ENCODE measurements around the gene SEMA5B. TPM values are rescaled to one million over a fixed set of nuclear protein-coding genes. Genes with fewer than 3 reads are reported as not detected.

SEMA5B gene
- total RNA-seq, 3 donors from 2014 or later (not counting 1 experiment from before 2014, with no cell fraction given), result 0.23 TPM; not detected in 2

- Histone ChIP-seq H3K9me3 (ENCODE audit: control insufficient read depth, insufficient read depth, low read length) (no peaks in the 10 kb centered on the region), H3K36me3 (ENCODE audit: control insufficient read depth, insufficient read depth, low read length) (no peaks in the 10 kb centered on the region), H3K27ac (ENCODE audit: low read length) (no peak overlapping the region), H3K4me3 (ENCODE audit: low read length) (no peak overlapping the region), H3K4me1 (ENCODE audit: control insufficient read depth, insufficient read depth, low read length) (no peaks in the 10 kb centered on the region), H3K27me3 (ENCODE audit: control insufficient read depth, insufficient read depth, low read length) (no peaks in the 10 kb centered on the region)
- Mint-ChIP-seq H3K9me3 (no peaks in the 10 kb centered on the region), H3K4me1 (peaks cover 0 to 3% of the 10 kb centered on the region in 2 donors), H3K36me3 (no peaks in the 10 kb centered on the region), H3K27me3 (ENCODE audit: low read depth in 2 of 2) (no peaks in the 10 kb centered on the region), H3K4me3 (no peak overlapping the region), H3K27ac (no peak overlapping the region)
- intact Hi-C loops (cut with micrococcal nuclease), result no loop called here
- ATAC-seq (no peak), DNase-seq (no peak)
- WGBS (ENCODE audit: insufficient coverage), result 52% methylated on average over 4 of the region's 4 CpGs
- TF ChIP-seq CTCF (IDR thresholded peaks at IDR 0.05), result no peak
Measured at GRCh38 chr3:122886946-122887345, 140.6 kb downstream of the SEMA5B start.

- WGBS (ENCODE audit: insufficient coverage), result 94% methylated on average over 3 of the region's 4 CpGs
- no peaks in the 10 kb centered on the region for H3K9me3 Mint-ChIP-seq
Measured at GRCh38 chr3:122886251-122886650, 141.3 kb downstream of the SEMA5B start.

GRCh38 chr3:122882361-122882947, 145.1 kb downstream of the SEMA5B start:
- no CpG with 5 or more reads among the region's 2 CpGs for WGBS (ENCODE audit: insufficient coverage)
- ATAC-seq, result no peak
- no peaks in the 10 kb centered on the region for H3K9me3 Mint-ChIP-seq
- no peak overlapping the region for H3K4me3 Mint-ChIP-seq
- H3K27me3 Mint-ChIP-seq (ENCODE audit: low read depth in 2 of 2), result no peaks in the 10 kb centered on the region
- H3K4me3 ChIP-seq (ENCODE audit: low read length), result no peak overlapping the region
- no peaks in the 10 kb centered on the region for H3K9me3 ChIP-seq (ENCODE audit: control insufficient read depth, insufficient read depth, low read length)
- H3K36me3 Mint-ChIP-seq, result no peaks in the 10 kb centered on the region
- DNase-seq, result no peak
- no peaks in the 10 kb centered on the region for H3K27me3 ChIP-seq (ENCODE audit: control insufficient read depth, insufficient read depth, low read length)
- intact Hi-C loops (cut with micrococcal nuclease), result no loop called here
- TF ChIP-seq CTCF (IDR thresholded peaks at IDR 0.05), result no peak
- no peaks in the 10 kb centered on the region for H3K4me1 ChIP-seq (ENCODE audit: control insufficient read depth, insufficient read depth, low read length)
- H3K4me1 Mint-ChIP-seq, result no peaks in the 10 kb centered on the region
- H3K27ac ChIP-seq (ENCODE audit: low read length), result no peak overlapping the region
- no peak overlapping the region for H3K27ac Mint-ChIP-seq
- H3K36me3 ChIP-seq (ENCODE audit: control insufficient read depth, insufficient read depth, low read length), result peaks cover 7% of the 10 kb centered on the region

More at GRCh38 chr3:122886251-122886650, 141.3 kb downstream of the SEMA5B start:
- peaks cover 2% of the 10 kb centered on the region for H3K36me3 ChIP-seq (ENCODE audit: control insufficient read depth, insufficient read depth, low read length)
- H3K4me1 ChIP-seq (ENCODE audit: control insufficient read depth, insufficient read depth, low read length), result no peaks in the 10 kb centered on the region
- no peaks in the 10 kb centered on the region for H3K9me3 ChIP-seq (ENCODE audit: control insufficient read depth, insufficient read depth, low read length)
- no peaks in the 10 kb centered on the region for H3K27me3 ChIP-seq (ENCODE audit: control insufficient read depth, insufficient read depth, low read length)
- no peak overlapping the region for H3K4me3 Mint-ChIP-seq
- ATAC-seq (no peak), DNase-seq (no peak)
- no peak overlapping the region for H3K27ac ChIP-seq (ENCODE audit: low read length)
- H3K27me3 Mint-ChIP-seq (ENCODE audit: low read depth in 2 of 2), result no peaks in the 10 kb centered on the region
- H3K36me3 Mint-ChIP-seq, result no peaks in the 10 kb centered on the region
- TF ChIP-seq CTCF (IDR thresholded peaks at IDR 0.05), result no peak
- intact Hi-C loops (cut with micrococcal nuclease), result no loop called here
- no peak overlapping the region for H3K4me3 ChIP-seq (ENCODE audit: low read length)
- no peak overlapping the region for H3K27ac Mint-ChIP-seq
- H3K4me1 Mint-ChIP-seq, result peaks cover 0 to 3% of the 10 kb centered on the region in 2 donors

- H3K9me3 ChIP-seq (ENCODE audit: control insufficient read depth, insufficient read depth, low read length), result no peaks in the 10 kb centered on the region
- peaks cover 10% of the 10 kb centered on the region in 2 donors for H3K4me1 Mint-ChIP-seq
- no peak for TF ChIP-seq CTCF (IDR thresholded peaks at IDR 0.05)
- no peaks in the 10 kb centered on the region for H3K27me3 ChIP-seq (ENCODE audit: control insufficient read depth, insufficient read depth, low read length)
- DNase-seq (no peak), ATAC-seq (no peak)
- no peaks in the 10 kb centered on the region for H3K27me3 Mint-ChIP-seq (ENCODE audit: low read depth in 2 of 2)
- H3K27ac ChIP-seq (ENCODE audit: low read length), result no peak overlapping the region
- peaks cover 2% of the 10 kb centered on the region for H3K4me1 ChIP-seq (ENCODE audit: control insufficient read depth, insufficient read depth, low read length)
- 93% methylated on average over 2 of the region's 4 CpGs for WGBS (ENCODE audit: insufficient coverage)
- no peaks in the 10 kb centered on the region for H3K9me3 Mint-ChIP-seq
- no peaks in the 10 kb centered on the region for H3K36me3 Mint-ChIP-seq
- H3K4me3 Mint-ChIP-seq, result no peak overlapping the region
- H3K4me3 ChIP-seq (ENCODE audit: low read length), result no peak overlapping the region
- H3K36me3 ChIP-seq (ENCODE audit: control insufficient read depth, insufficient read depth, low read length), result peaks cover 7% of the 10 kb centered on the region
- intact Hi-C loops (cut with micrococcal nuclease), result no loop called here
- no peak overlapping the region for H3K27ac Mint-ChIP-seq
Measured at GRCh38 chr3:122880624-122881023, 146.9 kb downstream of the SEMA5B start.

Measured in natural killer cell (primary cell).